IgD-negative memory B cell (primary cell): ENCODE data around the gene C1QTNF9B. TPM values are rescaled to one million over a fixed set of nuclear protein-coding genes. Genes with fewer than 3 reads are reported as not detected.
"Not testable (repeated sequence)": the region's sequence is repeated elsewhere in the genome, so short reads cannot be mapped to it uniquely, and the experiment has no call there.

Experiments
- H3K27ac Mint-ChIP-seq, 3 donors: one replicate each; pipeline ENCODE4 v1.8.0; 2020 to 2022; ENCODE audit warnings: mild to moderate bottlenecking in 3 of 3, mixed read lengths in 3 of 3, moderate library complexity in 1 of 3
- H3K27me3 Mint-ChIP-seq: one replicate; pipeline ENCODE4 v1.8.0; 2021; ENCODE audit warnings: mixed read lengths
- H3K36me3 Mint-ChIP-seq: one replicate; pipeline ENCODE4 v1.8.0; 2020; ENCODE audit warnings: mild to moderate bottlenecking, mixed read lengths
- H3K4me1 Mint-ChIP-seq, 3 donors: one replicate each; pipeline ENCODE4 v1.8.0; 2020 to 2022; ENCODE audit warnings: mixed read lengths in 3 of 3, mild to moderate bottlenecking in 1 of 3
- H3K4me3 Mint-ChIP-seq, 4 donors: one replicate each; pipeline ENCODE4 v1.8.0; 2020 to 2022; ENCODE audit warnings: mild to moderate bottlenecking in 4 of 4, mixed read lengths in 4 of 4, moderate library complexity in 3 of 4
- H3K9me3 Mint-ChIP-seq, 3 donors: one replicate each; pipeline ENCODE4 v1.8.0; 2020 to 2021; ENCODE audit warnings: mixed read lengths in 3 of 3, mild to moderate bottlenecking in 1 of 3
- polyA plus RNA-seq: library from polyadenylated mRNA; unstranded; fragments of 300-500 nt; fragmentation: Illumina TruSeq; gene quantifications from one replicate; pipeline ENCODE4 v1.2.3, GENCODE V29; 2021

The C1QTNF9B gene
- polyA plus RNA-seq, 1 donor from 2014 or later = not detected

- Mint-ChIP-seq H3K36me3 (no peaks in the 10 kb centered on the region), H3K4me1 (peaks cover 0 to 13% (median 3%) of the 10 kb centered on the region in 3 donors), H3K27me3 (peaks cover 27% of the 10 kb centered on the region), H3K27ac (no peak overlapping the region), H3K4me3 (no peak overlapping the region), H3K9me3 (no peaks in the 10 kb centered on the region)
These were observed 8.5 kb upstream of the C1QTNF9B start for GRCh38 chr13:23905766-23906165.

GRCh38 chr13:23903906-23904280 lies 6.6 kb upstream of the C1QTNF9B start:
- Mint-ChIP-seq H3K27me3 (peaks cover 24% of the 10 kb centered on the region), H3K4me1 (peaks cover 1 to 16% (median 3%) of the 10 kb centered on the region in 3 donors), H3K27ac (no peak overlapping the region), H3K4me3 (no peak overlapping the region), H3K36me3 (no peaks in the 10 kb centered on the region), H3K9me3 (no peaks in the 10 kb centered on the region)

DNA sequence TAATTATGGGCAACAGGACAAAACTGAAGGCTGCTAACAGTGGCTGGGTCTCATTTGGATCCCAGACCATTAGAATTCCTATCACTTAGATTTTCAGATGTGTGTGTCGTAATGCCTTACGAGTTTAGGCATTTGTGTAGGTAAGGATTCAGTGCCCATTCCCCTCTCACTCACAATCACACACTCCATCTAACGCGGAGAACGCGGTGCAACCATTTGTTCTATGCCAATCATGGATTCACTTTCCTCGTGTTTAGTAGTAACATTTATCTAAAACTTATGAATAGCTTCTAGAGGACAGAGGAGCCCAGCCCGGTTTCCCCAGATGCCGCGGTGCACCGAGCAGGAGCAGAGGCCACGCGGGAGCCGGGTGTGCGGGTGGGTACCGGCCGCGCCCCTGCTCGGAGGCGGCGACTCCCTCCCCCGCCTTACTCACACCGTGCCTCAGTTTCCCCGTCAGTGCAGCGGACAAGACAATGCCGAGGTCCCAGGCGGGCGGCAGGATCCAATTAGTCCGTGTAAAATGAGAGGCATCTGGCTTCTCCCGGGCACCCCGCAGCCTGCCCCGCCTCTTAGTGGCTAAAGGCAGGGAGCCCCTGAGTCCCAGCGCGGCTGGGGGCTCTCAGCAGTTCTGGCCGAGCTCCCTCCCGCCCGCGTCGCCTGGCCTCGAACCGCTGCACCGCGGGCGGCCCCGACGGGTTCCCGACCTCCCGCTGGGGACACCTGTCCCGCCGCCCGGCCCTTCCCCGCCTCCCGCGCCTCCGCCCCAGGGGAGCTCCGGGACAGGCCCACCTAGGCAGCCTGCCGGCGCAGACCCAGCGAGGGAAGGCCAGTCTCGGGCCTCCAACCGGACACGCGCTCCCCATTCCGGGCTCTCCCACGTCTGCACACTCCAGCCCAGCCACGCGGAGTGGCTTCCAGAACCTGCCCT lies 5.9 kb upstream of the C1QTNF9B start:
- H3K4me3 Mint-ChIP-seq = no peak overlapping the region
- H3K27ac Mint-ChIP-seq = no peak overlapping the region
- no peaks in the 10 kb centered on the region for H3K9me3 Mint-ChIP-seq
- peaks cover 24% of the 10 kb centered on the region for H3K27me3 Mint-ChIP-seq
- H3K36me3 Mint-ChIP-seq = no peaks in the 10 kb centered on the region
- H3K4me1 Mint-ChIP-seq = peaks cover 1 to 16% (median 3%) of the 10 kb centered on the region in 3 donors

DNA sequence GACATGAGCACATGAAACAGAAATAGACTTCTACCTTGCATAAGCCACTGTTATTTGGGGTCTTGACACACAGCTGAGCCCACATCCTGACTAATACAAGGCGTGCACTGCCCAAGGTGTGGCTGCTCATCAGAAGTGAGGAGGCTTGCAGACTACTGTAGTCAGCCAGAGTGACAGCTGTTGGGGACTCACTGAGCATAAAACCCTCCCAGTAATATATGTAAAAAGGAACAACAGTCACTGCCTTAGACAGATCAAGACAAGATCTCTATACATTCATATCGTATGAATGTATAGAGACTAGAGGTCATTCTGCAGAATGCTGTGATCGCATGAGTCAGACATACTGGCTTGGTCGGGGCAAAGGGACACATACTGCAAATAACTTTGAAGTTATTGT lies 4.1 kb upstream of the C1QTNF9B start:
- peaks cover 1 to 16% (median 3%) of the 10 kb centered on the region in 3 donors for H3K4me1 Mint-ChIP-seq
- no peaks in the 10 kb centered on the region for H3K9me3 Mint-ChIP-seq
- peaks cover 23% of the 10 kb centered on the region for H3K27me3 Mint-ChIP-seq
- no peak overlapping the region for H3K4me3 Mint-ChIP-seq
- H3K36me3 Mint-ChIP-seq = no peaks in the 10 kb centered on the region
- H3K27ac Mint-ChIP-seq = no peak overlapping the region

DNA sequence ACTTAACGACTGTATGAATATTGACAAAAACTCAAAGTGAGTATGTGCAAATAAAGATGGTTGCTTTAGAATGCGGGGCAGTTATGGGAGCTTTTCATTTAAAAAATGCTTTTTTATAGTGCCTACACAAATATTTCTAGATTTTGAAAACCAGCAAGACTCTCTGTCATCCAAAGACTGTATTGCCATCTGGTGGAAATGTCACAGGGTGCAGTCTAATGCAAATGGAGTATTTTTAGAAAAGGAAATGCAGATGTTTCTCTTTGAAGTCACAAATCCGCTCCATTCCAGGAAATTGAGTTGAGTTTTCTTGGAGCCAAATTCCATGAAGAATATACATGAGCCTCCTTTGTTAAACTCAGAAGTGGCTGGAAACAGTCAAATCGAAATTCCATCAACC lies 2.3 kb upstream of the C1QTNF9B start:
- H3K27ac Mint-ChIP-seq = no peak overlapping the region
- no peaks in the 10 kb centered on the region for H3K36me3 Mint-ChIP-seq
- peaks cover 22% of the 10 kb centered on the region for H3K27me3 Mint-ChIP-seq
- H3K9me3 Mint-ChIP-seq = no peaks in the 10 kb centered on the region
- no peak overlapping the region for H3K4me3 Mint-ChIP-seq
- H3K4me1 Mint-ChIP-seq = peaks cover 1 to 14% (median 3%) of the 10 kb centered on the region in 3 donors

DNA sequence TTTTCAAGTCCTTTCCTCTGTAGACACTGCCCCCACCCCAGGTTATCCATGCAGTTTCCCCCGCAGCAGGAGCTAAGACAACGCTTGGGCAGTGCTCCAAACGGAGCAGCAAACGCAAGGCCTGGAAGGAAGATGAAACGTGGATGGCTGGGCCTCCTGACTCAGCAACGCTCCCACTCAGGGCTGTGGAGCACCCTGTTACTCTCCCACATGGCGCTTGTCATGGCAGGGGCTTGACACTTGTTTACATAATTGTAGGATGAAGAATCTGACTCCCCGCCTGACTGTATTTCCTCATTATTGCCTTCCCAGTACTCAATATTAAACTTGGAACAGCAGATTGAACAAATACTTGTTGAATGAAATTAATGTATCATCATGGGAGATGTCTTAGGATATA lies 799 bp upstream of the C1QTNF9B start:
- Mint-ChIP-seq H3K27me3 (peaks cover 16% of the 10 kb centered on the region), H3K4me3 (no peak overlapping the region), H3K4me1 (peaks cover 1 to 11% (median 2%) of the 10 kb centered on the region in 3 donors), H3K36me3 (no peaks in the 10 kb centered on the region), H3K9me3 (no peaks in the 10 kb centered on the region), H3K27ac (no peak overlapping the region)

DNA sequence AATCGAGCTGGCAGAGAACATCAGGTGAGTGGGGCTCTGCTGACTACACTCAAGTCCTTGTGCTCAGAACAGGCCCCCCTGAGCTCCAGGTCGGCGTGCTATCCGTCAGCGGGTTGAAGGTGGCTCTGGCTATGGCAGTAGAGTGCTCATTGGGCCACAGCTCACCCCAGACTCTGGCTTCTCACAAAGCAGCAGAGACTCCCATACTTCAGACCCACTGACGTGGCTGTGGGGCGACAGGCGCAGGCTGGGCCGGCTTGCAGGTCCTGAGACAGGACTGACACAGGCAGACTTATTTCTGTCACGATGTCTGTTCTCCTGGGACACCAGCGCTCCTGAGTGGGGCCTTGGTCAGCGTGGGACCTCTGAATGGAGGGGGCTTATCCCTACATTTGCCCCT lies 2.6 kb downstream of the C1QTNF9B start:
- H3K27me3 Mint-ChIP-seq, H3K9me3 Mint-ChIP-seq: not testable (repeated sequence)

DNA sequence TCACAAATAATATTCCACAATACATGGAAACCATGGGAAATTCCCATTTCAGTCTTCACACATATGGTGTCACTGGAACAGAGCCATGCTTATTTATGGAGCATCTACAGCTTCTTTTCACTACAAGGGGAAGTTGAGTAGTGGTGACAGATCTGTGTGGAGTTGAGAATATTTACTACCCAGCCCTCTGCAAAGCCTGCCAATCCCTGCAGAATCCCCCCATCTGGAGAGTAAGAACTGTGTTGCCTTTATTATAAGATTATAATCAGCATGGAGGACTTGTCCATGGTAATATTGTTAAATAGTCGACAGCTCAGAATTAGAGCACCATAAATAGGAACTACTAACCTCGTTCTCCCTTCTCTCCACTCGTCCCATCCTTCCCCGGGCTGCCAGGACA lies 3.5 kb downstream of the C1QTNF9B start:
- H3K4me1 Mint-ChIP-seq, H3K9me3 Mint-ChIP-seq, H3K27me3 Mint-ChIP-seq, H3K36me3 Mint-ChIP-seq, H3K27ac Mint-ChIP-seq, H3K4me3 Mint-ChIP-seq: not testable (repeated sequence)

More for the DNA sequence above, 2.6 kb downstream of the C1QTNF9B start:
- H3K4me3 Mint-ChIP-seq, H3K4me1 Mint-ChIP-seq, H3K36me3 Mint-ChIP-seq, H3K27ac Mint-ChIP-seq: not testable (repeated sequence)

DNA sequence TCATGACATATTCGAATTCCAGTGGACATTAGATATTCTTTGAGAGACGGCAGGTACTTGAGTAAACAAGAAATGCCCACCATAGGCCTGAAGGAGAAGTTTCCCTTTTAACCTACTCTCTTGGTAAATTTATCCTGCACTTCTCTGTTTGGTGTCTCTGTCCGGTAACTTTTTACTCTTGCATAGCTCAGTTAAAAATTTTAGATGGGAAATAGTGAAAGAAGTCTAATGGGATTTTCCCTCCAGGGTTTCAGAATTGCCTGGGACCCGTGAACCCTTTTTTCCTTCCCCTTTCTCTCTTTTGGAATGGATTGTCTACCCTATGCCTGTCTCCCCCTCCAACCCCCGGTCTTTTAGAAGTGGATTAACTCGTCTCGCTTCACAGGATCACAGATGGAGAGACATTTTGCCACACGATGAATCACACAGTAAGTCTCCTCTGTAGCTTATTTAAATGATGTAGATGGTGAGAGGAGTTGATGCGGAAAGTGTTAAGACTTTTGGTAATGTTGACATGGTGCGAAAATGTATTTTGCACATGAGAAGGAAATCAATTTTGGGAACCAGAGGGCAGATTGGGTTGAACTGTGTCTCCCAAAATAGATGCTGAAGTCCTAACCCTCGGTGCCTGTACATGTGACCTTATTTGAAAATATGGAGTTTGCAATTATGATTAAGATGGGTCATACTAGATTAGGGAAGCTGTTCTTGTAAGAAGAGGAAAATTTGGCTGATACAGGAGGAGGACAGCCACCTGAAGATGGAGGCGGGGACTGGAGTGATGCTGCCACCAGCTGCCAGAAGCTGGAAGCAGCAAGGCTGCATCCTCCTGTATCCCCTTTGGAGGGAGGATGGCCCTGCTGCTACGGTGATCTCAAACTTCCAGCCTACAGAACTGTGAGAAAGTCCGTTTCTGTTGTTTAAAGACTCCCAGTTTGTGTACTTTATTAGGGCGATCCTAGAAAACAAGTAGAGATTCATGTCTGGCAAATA lies 7.4 kb downstream of the C1QTNF9B start:
- H3K27ac Mint-ChIP-seq = peak overlapping the region; percentile 15 to 90 (median 48)
- H3K4me3 Mint-ChIP-seq = peak overlapping the region; percentile 86 to 97 (median 92)
- H3K27me3 Mint-ChIP-seq = no peaks in the 10 kb centered on the region
- no peaks in the 10 kb centered on the region for H3K36me3 Mint-ChIP-seq
- H3K9me3 Mint-ChIP-seq = no peaks in the 10 kb centered on the region
- H3K4me1 Mint-ChIP-seq = peaks cover 16 to 22% (median 17%) of the 10 kb centered on the region in 3 donors

GRCh38 chr13:23888658-23889614 lies 8.4 kb downstream of the C1QTNF9B start, which contains the start of gene MIPEP:
MIPEP (minus strand) TSS chr13:23889400; CDS start chr13:23889320, 80 bp downstream.
- H3K36me3 Mint-ChIP-seq = no peaks in the 10 kb centered on the region
- H3K27ac Mint-ChIP-seq = peak within 1 kb of the TSS; percentile 15 to 90 (median 48)
- no peaks in the 10 kb centered on the region for H3K27me3 Mint-ChIP-seq
- peak within 1 kb of the TSS; percentile 86 to 97 (median 92) for H3K4me3 Mint-ChIP-seq
- no peaks in the 10 kb centered on the region for H3K9me3 Mint-ChIP-seq
- H3K4me1 Mint-ChIP-seq = peaks cover 16 to 22% (median 17%) of the 10 kb centered on the region in 3 donors

DNA sequence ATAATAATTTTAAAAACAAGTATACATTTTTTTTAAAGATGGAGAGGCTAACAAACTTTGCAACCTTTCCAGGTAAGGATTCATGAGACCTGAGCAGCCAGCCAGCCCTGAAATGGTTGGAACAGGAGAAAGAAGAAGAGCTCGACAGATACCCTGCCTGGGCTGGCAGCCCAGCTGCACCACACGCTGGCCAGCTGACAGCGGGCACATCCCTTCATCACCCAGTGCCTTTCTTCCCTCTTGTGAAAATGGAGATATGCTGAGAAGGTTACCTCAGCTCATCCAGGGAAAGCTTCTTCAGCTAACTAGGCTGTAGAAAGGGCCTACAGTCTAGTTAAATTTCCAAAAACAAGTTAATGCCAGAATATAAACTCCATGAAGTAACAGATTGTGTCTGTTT lies 12.9 kb downstream of the C1QTNF9B start:
- not testable (repeated sequence) for H3K27ac Mint-ChIP-seq, H3K4me3 Mint-ChIP-seq, H3K9me3 Mint-ChIP-seq, H3K27me3 Mint-ChIP-seq, H3K36me3 Mint-ChIP-seq
- H3K4me1 Mint-ChIP-seq = peaks cover 11 to 16% (median 11%) of the 10 kb centered on the region in 3 donors

- H3K4me1 Mint-ChIP-seq = peaks cover 6 to 12% (median 7%) of the 10 kb centered on the region in 3 donors
- H3K9me3 Mint-ChIP-seq = no peaks in the 10 kb centered on the region
- H3K4me3 Mint-ChIP-seq = no peak overlapping the region
- H3K27me3 Mint-ChIP-seq = no peaks in the 10 kb centered on the region
- peaks cover 3% of the 10 kb centered on the region for H3K36me3 Mint-ChIP-seq
- no peak overlapping the region for H3K27ac Mint-ChIP-seq
These were observed 14.0 kb downstream of the C1QTNF9B start for GRCh38 chr13:23883255-23883654.

- not testable (repeated sequence) for H3K4me3 Mint-ChIP-seq, H3K27me3 Mint-ChIP-seq, H3K4me1 Mint-ChIP-seq, H3K9me3 Mint-ChIP-seq, H3K27ac Mint-ChIP-seq, H3K36me3 Mint-ChIP-seq
These were observed 15.9 kb downstream of the C1QTNF9B start for GRCh38 chr13:23881402-23881800.
